SU-DHL-6 (cell line): ENCODE data around the gene CBX5.

Source experiments
- H2AFZ ChIP-seq: fragments of 200-600 bp; sonication (generic); 2 replicates; pipeline ENCODE4 v1.6.1; 2014; ENCODE audit warnings: low read depth, mild to moderate bottlenecking, moderate library complexity, mixed read lengths, antibody characterized with exemption, low read length; ENCODE audit not compliant: severe bottlenecking
- H3F3A ChIP-seq: fragments of 200-600 bp; shearing (Covaris generic); 2 replicates; pipeline ENCODE4 v1.6.0; 2016; ENCODE audit warnings: antibody characterized with exemption, mild to moderate bottlenecking; ENCODE audit not compliant: insufficient read depth
- H3K27ac ChIP-seq: fragments of 200-600 bp; sonication (generic); 2 replicates; pipeline ENCODE4 v1.5.1; 2016; ENCODE audit warnings: low read depth, mild to moderate bottlenecking, low read length, moderate library complexity, mixed read lengths
- H3K27me3 ChIP-seq: fragments of 200-600 bp; sonication (generic), shearing (Covaris generic); 2 replicates; pipeline ENCODE4 v1.6.0; 2014; ENCODE audit warnings: mild to moderate bottlenecking, low read length
- H3K36me3 ChIP-seq: fragments of 200-600 bp; sonication (generic); 2 replicates; pipeline ENCODE4 v1.6.1; 2014; ENCODE audit warnings: mild to moderate bottlenecking, low read length, mixed read lengths
- H3K4me2 ChIP-seq: fragments of 300-600, 200-600 bp; shearing (Covaris generic), sonication (generic); 2 replicates; pipeline ENCODE4 v1.6.0; 2014; ENCODE audit warnings: low read length, low read depth, mild to moderate bottlenecking; ENCODE audit not compliant: poor library complexity, severe bottlenecking
- H3K4me3 ChIP-seq: fragments of 200-600 bp; sonication (generic); 2 replicates; pipeline ENCODE4 v1.5.1; 2014; ENCODE audit warnings: antibody characterized with exemption, low read length, mild to moderate bottlenecking, mixed read lengths; ENCODE audit not compliant: insufficient read depth, poor library complexity, severe bottlenecking
- H3K79me2 ChIP-seq: fragments of 200-600 bp; sonication (generic); 2 replicates; pipeline ENCODE4 v1.6.1; 2014; ENCODE audit warnings: mild to moderate bottlenecking, low read length, moderate library complexity; ENCODE audit not compliant: insufficient read depth
- H3K9ac ChIP-seq: fragments of 200-600 bp; sonication (generic); 2 replicates; pipeline ENCODE4 v1.7.0; 2014; ENCODE audit warnings: mild to moderate bottlenecking, low read length
- H3K9me2 ChIP-seq: fragments of 200-600 bp; sonication (generic); replicated peaks from 2 replicates; pipeline ENCODE4 v1.6.1; 2014; ENCODE audit warnings: low read length; ENCODE audit not compliant: insufficient read depth
- H3K9me3 ChIP-seq: fragments of 200-600 bp; sonication (generic); 2 replicates; pipeline ENCODE4 v1.6.1; 2014; ENCODE audit warnings: low read length, mixed read lengths; ENCODE audit not compliant: insufficient read depth
- H4K20me1 ChIP-seq: fragments of 200-600 bp; sonication (generic); 2 replicates; pipeline ENCODE4 v1.6.1; 2014; ENCODE audit warnings: low read depth, mild to moderate bottlenecking, antibody characterized with exemption, low read length, moderate library complexity, mixed read lengths
- EZH2phosphoT487 ChIP-seq: fragments of 200-600 bp; sonication (generic), shearing (Covaris generic); conservative IDR thresholded peaks from 2 replicates; pipeline ENCODE4 v1.6.1; 2018; ENCODE audit warnings: mild to moderate bottlenecking, antibody characterized with exemption, low read length, moderate library complexity, mixed read lengths
- TF ChIP-seq, protein P1 (sequence below): fragments of 200-600 bp; sonication (generic); IDR thresholded peaks from one replicate; pipeline ENCODE4 v1.5.1; 2017; ENCODE audit warnings: antibody characterized with exemption, mild to moderate bottlenecking, low read length, moderate library complexity; ENCODE audit not compliant: insufficient read depth, poor library complexity, severe bottlenecking

Gene CBX5

DNA sequence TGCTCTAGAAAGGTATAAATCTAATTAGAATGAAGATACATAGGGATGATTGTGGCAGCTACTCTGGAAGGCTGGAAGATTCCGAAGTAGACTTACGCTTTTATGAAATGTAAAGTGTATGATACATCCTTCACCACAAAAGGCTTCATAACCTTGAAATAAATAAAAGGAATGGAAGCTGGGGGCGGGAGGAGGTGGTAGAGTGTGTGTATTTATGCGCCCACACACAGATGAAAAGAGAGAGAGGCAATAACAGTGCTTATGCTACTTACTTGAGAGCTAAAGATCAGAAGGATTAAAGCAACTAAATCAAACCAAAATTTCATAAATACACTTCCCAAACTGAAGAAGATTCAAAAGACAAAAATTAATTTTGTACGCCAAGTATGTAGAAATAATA lies 30.4 kb downstream of the CBX5 start:
- no peaks in the 10 kb centered on the region for H3K79me2 ChIP-seq
- no peak overlapping the region for H3K4me2 ChIP-seq
- peaks cover 14% of the 10 kb centered on the region for H3K36me3 ChIP-seq
- no peaks in the 10 kb centered on the region for H4K20me1 ChIP-seq
- no peaks in the 10 kb centered on the region for H3K27me3 ChIP-seq
- H3K9me2 ChIP-seq = no peaks in the 10 kb centered on the region
- no peak overlapping the region for H3K9ac ChIP-seq
- H3K4me3 ChIP-seq = no peak overlapping the region
- TF ChIP-seq EZH2phosphoT487 = no peak
- TF ChIP-seq, protein P1, sequence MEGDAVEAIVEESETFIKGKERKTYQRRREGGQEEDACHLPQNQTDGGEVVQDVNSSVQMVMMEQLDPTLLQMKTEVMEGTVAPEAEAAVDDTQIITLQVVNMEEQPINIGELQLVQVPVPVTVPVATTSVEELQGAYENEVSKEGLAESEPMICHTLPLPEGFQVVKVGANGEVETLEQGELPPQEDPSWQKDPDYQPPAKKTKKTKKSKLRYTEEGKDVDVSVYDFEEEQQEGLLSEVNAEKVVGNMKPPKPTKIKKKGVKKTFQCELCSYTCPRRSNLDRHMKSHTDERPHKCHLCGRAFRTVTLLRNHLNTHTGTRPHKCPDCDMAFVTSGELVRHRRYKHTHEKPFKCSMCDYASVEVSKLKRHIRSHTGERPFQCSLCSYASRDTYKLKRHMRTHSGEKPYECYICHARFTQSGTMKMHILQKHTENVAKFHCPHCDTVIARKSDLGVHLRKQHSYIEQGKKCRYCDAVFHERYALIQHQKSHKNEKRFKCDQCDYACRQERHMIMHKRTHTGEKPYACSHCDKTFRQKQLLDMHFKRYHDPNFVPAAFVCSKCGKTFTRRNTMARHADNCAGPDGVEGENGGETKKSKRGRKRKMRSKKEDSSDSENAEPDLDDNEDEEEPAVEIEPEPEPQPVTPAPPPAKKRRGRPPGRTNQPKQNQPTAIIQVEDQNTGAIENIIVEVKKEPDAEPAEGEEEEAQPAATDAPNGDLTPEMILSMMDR = no peak
- peaks cover 7% of the 10 kb centered on the region; the same call in 1 of the 2 replicates for H3F3A ChIP-seq
- H3K27ac ChIP-seq = no peak overlapping the region
- no peaks in the 10 kb centered on the region for H3K9me3 ChIP-seq
- H2AFZ ChIP-seq = no peak overlapping the region

DNA sequence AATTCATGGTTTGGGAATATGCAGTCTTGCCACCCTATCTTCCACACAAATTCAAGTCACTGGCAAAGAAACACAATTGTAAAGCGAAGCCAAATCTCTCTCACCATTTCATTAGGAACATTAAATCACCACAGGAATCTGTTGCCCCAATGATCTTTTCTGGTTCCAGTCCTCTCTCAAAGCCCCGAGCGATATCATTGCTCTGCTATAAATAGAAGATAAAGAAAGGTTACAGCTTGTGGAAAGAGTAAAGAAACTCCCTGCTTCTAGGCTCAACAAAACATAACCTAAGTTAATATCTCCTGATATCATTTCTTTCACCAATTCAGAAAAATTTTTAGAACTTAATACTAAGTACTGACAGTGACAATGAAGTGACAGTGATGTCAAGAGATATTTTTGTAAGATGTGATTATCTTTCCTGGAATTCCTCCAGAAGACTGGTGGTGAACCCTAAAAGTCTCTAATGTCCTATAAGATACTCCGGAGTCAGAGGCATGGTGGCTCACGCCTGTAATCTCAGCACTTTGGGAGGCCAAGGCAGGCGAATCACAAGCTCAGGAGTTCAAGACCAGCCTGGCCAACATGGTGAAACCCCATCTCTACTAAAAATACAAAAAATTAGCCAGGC lies 33.8 kb downstream of the CBX5 start:
- H3K79me2 ChIP-seq = no peaks in the 10 kb centered on the region
- no peaks in the 10 kb centered on the region for H3K27me3 ChIP-seq
- no peak for TF ChIP-seq EZH2phosphoT487
- TF ChIP-seq, protein P1 = no peak
- no peak overlapping the region for H3K4me2 ChIP-seq
- H3F3A ChIP-seq = no peaks in the 10 kb centered on the region
- no peak overlapping the region for H3K9ac ChIP-seq
- H3K36me3 ChIP-seq = peaks cover 9% of the 10 kb centered on the region
- H3K9me3 ChIP-seq = no peaks in the 10 kb centered on the region
- H4K20me1 ChIP-seq = no peaks in the 10 kb centered on the region
- no peaks in the 10 kb centered on the region for H3K9me2 ChIP-seq
- H2AFZ ChIP-seq = no peak overlapping the region
- no peak overlapping the region for H3K27ac ChIP-seq
- H3K4me3 ChIP-seq = no peak overlapping the region

DNA sequence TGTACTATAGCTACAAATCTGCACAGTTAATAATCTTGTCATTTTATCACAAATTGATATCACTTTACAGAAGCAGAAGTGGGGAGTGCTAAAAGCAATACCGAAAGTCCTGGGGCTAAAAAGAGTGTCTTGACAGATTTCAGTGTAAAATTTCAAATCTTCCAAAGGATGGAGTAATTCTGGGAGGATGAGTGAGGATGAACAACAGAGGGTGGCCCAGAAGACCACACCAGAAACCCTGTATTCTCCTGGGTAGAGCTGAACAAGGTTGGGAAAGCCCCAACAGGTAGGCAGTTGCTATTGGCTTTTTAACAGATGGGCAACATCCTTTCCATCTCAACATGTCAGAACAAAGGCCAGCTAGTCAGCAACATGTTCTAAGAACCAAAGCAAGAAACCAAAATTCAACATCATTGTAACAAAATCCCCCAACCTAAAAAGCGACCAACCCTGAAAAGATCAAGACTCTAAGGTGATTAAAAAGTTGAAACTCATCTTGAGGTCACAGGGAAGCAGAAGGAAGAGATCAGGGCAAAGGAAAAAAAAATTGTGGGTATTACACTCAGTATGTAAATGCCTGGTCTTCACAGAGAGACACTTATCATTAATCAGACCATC lies 38.8 kb downstream of the CBX5 start:
- H3K4me2 ChIP-seq = no peak overlapping the region
- no peaks in the 10 kb centered on the region for H3K27me3 ChIP-seq
- no peaks in the 10 kb centered on the region for H3F3A ChIP-seq
- H3K36me3 ChIP-seq = peaks cover 11% of the 10 kb centered on the region
- H3K9me2 ChIP-seq = no peaks in the 10 kb centered on the region
- no peak overlapping the region for H2AFZ ChIP-seq
- no peak overlapping the region for H3K9ac ChIP-seq
- H3K4me3 ChIP-seq = no peak overlapping the region
- H4K20me1 ChIP-seq = no peaks in the 10 kb centered on the region
- H3K79me2 ChIP-seq = no peaks in the 10 kb centered on the region
- H3K27ac ChIP-seq = no peak overlapping the region
- H3K9me3 ChIP-seq = no peaks in the 10 kb centered on the region
- TF ChIP-seq EZH2phosphoT487 = no peak
- TF ChIP-seq, protein P1 = no peak
